Measurements from ENCODE around the gene ELP4. TPM values are rescaled to one million over a fixed set of nuclear protein-coding genes. Genes with fewer than 3 reads are reported as not detected.

ELP4 gene
- total RNA-seq, 1 experiment from 2014 or later = 21.4 TPM

DNA sequence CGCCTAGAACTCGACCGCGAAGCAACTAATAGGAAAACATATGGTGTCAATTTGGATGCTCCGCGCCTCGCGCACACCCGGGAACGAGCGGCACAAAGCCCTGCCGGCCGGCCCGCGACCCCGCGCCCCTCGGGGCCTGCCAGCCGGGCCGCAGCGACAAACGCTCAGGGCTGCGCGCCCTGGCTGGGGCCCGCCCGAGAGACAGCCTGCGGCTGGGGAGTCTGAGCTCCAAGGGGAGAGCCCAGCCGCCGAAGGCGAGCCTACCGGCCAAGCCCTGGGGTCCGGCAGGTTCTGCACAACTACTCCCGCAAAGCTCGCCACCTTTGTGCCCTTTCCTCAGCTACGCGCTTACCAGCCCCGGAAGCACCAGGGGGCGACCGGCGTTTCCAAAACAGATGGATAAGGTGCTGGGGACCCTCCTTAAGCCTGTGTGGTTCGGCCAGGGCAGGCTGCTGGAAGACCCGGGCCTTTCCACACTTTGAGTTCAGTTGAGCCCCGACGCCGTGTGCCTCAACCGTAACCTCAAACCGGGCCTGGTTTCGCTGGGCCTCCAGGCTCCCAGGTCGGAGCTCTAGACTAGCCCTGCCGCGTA lies 295.6 kb downstream of the ELP4 start:
- DNase-seq (ENCODE audit: low read depth, low spot score) = no peak
- no peak for ATAC-seq
- intact Hi-C loops (cut with micrococcal nuclease) = no loop called here
- Histone ChIP-seq H2AFZ (ENCODE audit: low read depth, low read length, poor library complexity, severe bottlenecking) (no peak overlapping the region), H3K27me3 (ENCODE audit: insufficient read depth, low read length) (no peaks in the 10 kb centered on the region), H3K4me1 (ENCODE audit: control insufficient read depth in 1 of 2, insufficient read depth in 2 of 2, low read length in 2 of 2) (peaks cover 0 to 7% of the 10 kb centered on the region in 2 experiments; a peak in 2 of 4 replicates), H3K4me2 (ENCODE audit: low read length) (no peak overlapping the region), H3K27ac (ENCODE audit: low read depth, low read length) (no peak overlapping the region), H3K79me2 (ENCODE audit: insufficient read depth, low read length) (no peaks in the 10 kb centered on the region), H3K36me3 (ENCODE audit: control insufficient read depth in 1 of 2, insufficient read depth in 2 of 2, low read length in 2 of 2) (no peaks in the 10 kb centered on the region; a peak in 1 of 4 replicates), H3K4me3 (replicated peaks in 1 of 2; ENCODE audit: low read depth in 1 of 2, low read length in 2 of 2) (no peak overlapping the region), H3K9me2 (ENCODE audit: insufficient read depth) (no peaks in the 10 kb centered on the region), H4K20me1 (ENCODE audit: insufficient read depth) (no peaks in the 10 kb centered on the region), H3K9me3 (ENCODE audit: control insufficient read depth in 1 of 2, insufficient read depth in 1 of 2, low read depth in 1 of 2, low read length in 2 of 2) (no peaks in the 10 kb centered on the region), H3K9ac (ENCODE audit: low read length) (no peak overlapping the region)
- no TSS peak for BruUV-seq (replicated peaks)
- ChIA-PET POLR2A (no interaction called here), CTCF (no interaction called here), RAD21 (ENCODE audit: low non-redundant PET in 1 of 2, low total read pairs in 2 of 2, uncharacterized antibody in 2 of 2, unreplicated experiment in 2 of 2) (no interaction called here)
- TF ChIP-seq CEBPB (IDR thresholded peaks at IDR 0.05; ENCODE audit: low read depth) = no peak
- no peak for TF ChIP-seq ZNF274 (IDR thresholded peaks at IDR 0.05; ENCODE audit: low read depth, low read length)
- TF ChIP-seq, protein P1, sequence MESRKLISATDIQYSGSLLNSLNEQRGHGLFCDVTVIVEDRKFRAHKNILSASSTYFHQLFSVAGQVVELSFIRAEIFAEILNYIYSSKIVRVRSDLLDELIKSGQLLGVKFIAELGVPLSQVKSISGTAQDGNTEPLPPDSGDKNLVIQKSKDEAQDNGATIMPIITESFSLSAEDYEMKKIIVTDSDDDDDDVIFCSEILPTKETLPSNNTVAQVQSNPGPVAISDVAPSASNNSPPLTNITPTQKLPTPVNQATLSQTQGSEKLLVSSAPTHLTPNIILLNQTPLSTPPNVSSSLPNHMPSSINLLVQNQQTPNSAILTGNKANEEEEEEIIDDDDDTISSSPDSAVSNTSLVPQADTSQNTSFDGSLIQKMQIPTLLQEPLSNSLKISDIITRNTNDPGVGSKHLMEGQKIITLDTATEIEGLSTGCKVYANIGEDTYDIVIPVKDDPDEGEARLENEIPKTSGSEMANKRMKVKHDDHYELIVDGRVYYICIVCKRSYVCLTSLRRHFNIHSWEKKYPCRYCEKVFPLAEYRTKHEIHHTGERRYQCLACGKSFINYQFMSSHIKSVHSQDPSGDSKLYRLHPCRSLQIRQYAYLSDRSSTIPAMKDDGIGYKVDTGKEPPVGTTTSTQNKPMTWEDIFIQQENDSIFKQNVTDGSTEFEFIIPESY (IDR thresholded peaks at IDR 0.05; ENCODE audit: extremely low read depth, insufficient replicate concordance, low read length) = no peak
- TF ChIP-seq TCF7L2 (IDR thresholded peaks at IDR 0.05; ENCODE audit: borderline replicate concordance, extremely low read depth, insufficient read depth, insufficient read length) = no peak
- TF ChIP-seq, protein P2, sequence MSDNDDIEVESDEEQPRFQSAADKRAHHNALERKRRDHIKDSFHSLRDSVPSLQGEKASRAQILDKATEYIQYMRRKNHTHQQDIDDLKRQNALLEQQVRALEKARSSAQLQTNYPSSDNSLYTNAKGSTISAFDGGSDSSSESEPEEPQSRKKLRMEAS (IDR thresholded peaks at IDR 0.05) = no peak
- TF ChIP-seq SIN3A (IDR thresholded peaks at IDR 0.05; ENCODE audit: low read depth) = no peak
- TF ChIP-seq, protein P3, sequence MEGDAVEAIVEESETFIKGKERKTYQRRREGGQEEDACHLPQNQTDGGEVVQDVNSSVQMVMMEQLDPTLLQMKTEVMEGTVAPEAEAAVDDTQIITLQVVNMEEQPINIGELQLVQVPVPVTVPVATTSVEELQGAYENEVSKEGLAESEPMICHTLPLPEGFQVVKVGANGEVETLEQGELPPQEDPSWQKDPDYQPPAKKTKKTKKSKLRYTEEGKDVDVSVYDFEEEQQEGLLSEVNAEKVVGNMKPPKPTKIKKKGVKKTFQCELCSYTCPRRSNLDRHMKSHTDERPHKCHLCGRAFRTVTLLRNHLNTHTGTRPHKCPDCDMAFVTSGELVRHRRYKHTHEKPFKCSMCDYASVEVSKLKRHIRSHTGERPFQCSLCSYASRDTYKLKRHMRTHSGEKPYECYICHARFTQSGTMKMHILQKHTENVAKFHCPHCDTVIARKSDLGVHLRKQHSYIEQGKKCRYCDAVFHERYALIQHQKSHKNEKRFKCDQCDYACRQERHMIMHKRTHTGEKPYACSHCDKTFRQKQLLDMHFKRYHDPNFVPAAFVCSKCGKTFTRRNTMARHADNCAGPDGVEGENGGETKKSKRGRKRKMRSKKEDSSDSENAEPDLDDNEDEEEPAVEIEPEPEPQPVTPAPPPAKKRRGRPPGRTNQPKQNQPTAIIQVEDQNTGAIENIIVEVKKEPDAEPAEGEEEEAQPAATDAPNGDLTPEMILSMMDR (IDR thresholded peaks at IDR 0.05 in 2 of 3, conservative IDR thresholded peaks at IDR 0.05 in 1 of 3; ENCODE audit: borderline replicate concordance in 1 of 3, insufficient read depth in 1 of 3, low read depth in 2 of 3, low read length in 2 of 3) = no peak

Measured in HCT116 (cell line).